GM12878 (cell line): ENCODE results near the gene LRRC74B. TPM values are rescaled to one million over a fixed set of nuclear protein-coding genes. Genes with fewer than 3 reads are reported as not detected.

Experiments used
- ATAC-seq: fragments of 200-7000 bp; cut with Tn5 transposase; 3 replicates; pipeline ENCODE4 v1.9.1; 2020; ENCODE audit warnings: mild to moderate bottlenecking, moderate library complexity
- BruUV-seq: library from RNA; stranded (reverse); fragments of 400-500 nt; replicated peaks from 2 replicates; lab custom pipeline; 2021; lab: Mats Ljungman, UMichigan
- CTCF ChIA-PET: fragments of 300-600 bp; sonication (Branson Sonifier 250); formaldehyde crosslinking; extraction: SDS; loops from one replicate; lab custom pipeline; 2021; ENCODE audit warnings: inconsistent platforms; lab: Yijun Ruan, JAX
- POLR2A ChIA-PET: fragments of 350-600 bp; formaldehyde crosslinking; extraction: SDS; loops from one replicate; lab custom pipeline; 2021; ENCODE audit warnings: inconsistent platforms; lab: Charles Lee
- RAD21 ChIA-PET: fragments of 300-600 bp; sonication (Branson Sonifier 250); formaldehyde crosslinking; loops from one replicate; lab custom pipeline; 2023; ENCODE audit warnings: antibody characterized with exemption; ENCODE audit not compliant: unreplicated experiment; lab: Charles Lee
- SMC1A ChIA-PET: fragments of 300-600 bp; sonication (Branson Sonifier 250); formaldehyde crosslinking; loops from one replicate; lab custom pipeline; 2023; ENCODE audit not compliant: unreplicated experiment, uncharacterized antibody; lab: Charles Lee
- DNase-seq: peaks from one replicate; pipeline ENCODE4 v3.0.0-alpha.2; 2011; ENCODE audit warnings: low read depth, low spot score
- FAIRE-seq: peaks from 3 replicates; lab custom pipeline; 2011; peaks lifted over from hg19 to GRCh38; lab: Jason Lieb, UNC
- H2AFZ ChIP-seq: 2 replicates; pipeline ENCODE4 v1.6.0; 2011; ENCODE audit warnings: low read depth, low read length, control low read depth; ENCODE audit not compliant: control insufficient read depth
- H3K27ac ChIP-seq: 2 replicates; pipeline ENCODE4 v1.5.1; 2011; ENCODE audit warnings: control low read depth; ENCODE audit not compliant: control insufficient read depth, insufficient read depth
- H3K27me3 ChIP-seq, 2 experiments: replicated peaks in 1 of 2; 2 replicates each; pipeline versions ENCODE4 v1.6.0 to v1.6.1; 2011; ENCODE audit warnings: low read length in 1 of 2; ENCODE audit not compliant: control insufficient read depth in 2 of 2, insufficient read depth in 2 of 2
- H3K36me3 ChIP-seq, 2 experiments: 2 replicates each; pipeline ENCODE4 v1.5.1; 2011; ENCODE audit warnings: low read length in 1 of 2; ENCODE audit not compliant: control insufficient read depth in 2 of 2, insufficient read depth in 2 of 2
- H3K4me1 ChIP-seq: 2 replicates; pipeline ENCODE4 v1.6.1; 2011; ENCODE audit warnings: mild to moderate bottlenecking, low read length, moderate library complexity, mixed read lengths; ENCODE audit not compliant: control insufficient read depth, insufficient read depth
- H3K4me2 ChIP-seq: 2 replicates; pipeline ENCODE4 v1.6.0; 2011; ENCODE audit warnings: control low read depth; ENCODE audit not compliant: control insufficient read depth, insufficient read depth
- H3K4me3 ChIP-seq: fragments of 200-600 bp; sonication (generic); 2 replicates; pipeline ENCODE4 v1.5.1; 2016
- H3K79me2 ChIP-seq: 2 replicates; pipeline ENCODE4 v1.6.0; 2011; ENCODE audit warnings: low read length; ENCODE audit not compliant: control insufficient read depth, insufficient read depth
- H3K9ac ChIP-seq: 2 replicates; pipeline ENCODE4 v1.8.0; 2011; ENCODE audit warnings: low read length, control low read depth, mixed read lengths; ENCODE audit not compliant: control insufficient read depth, insufficient read depth
- H3K9me3 ChIP-seq: replicated peaks from 3 replicates; pipeline ENCODE4 v1.5.1; 2011; ENCODE audit warnings: mild to moderate bottlenecking, low read length; ENCODE audit not compliant: control insufficient read depth, insufficient read depth
- H4K20me1 ChIP-seq: 2 replicates; pipeline ENCODE4 v1.6.0; 2011; ENCODE audit not compliant: control insufficient read depth, insufficient read depth
- BMI1 ChIP-seq: fragments of 450-650 bp; IDR thresholded peaks from 2 replicates; pipeline ENCODE4 v1.6.1; 2016; ENCODE audit warnings: mild to moderate bottlenecking, moderate library complexity, borderline replicate concordance
- CBFB ChIP-seq: IDR thresholded peaks from 2 replicates; pipeline ENCODE4 v1.6.1; 2016; ENCODE audit warnings: antibody characterized with exemption, low read depth
- CHD1 ChIP-seq: IDR thresholded peaks from 2 replicates; pipeline ENCODE4 v1.6.1; 2012; ENCODE audit warnings: low read depth, low read length, improper control_type of control experiment
- HDAC6 ChIP-seq: fragments of 200-600 bp; sonication (generic); IDR thresholded peaks from one replicate; pipeline ENCODE4 v1.8.0; 2017; ENCODE audit warnings: antibody characterized with exemption; ENCODE audit not compliant: unreplicated experiment
- HDGF ChIP-seq: fragments of 450-650 bp; IDR thresholded peaks from 2 replicates; pipeline ENCODE4 v1.6.1; 2016; ENCODE audit warnings: antibody characterized with exemption
- MTA2 ChIP-seq: fragments of 450-650 bp; IDR thresholded peaks from 2 replicates; pipeline ENCODE4 v1.6.1; 2016; ENCODE audit warnings: low read depth, mild to moderate bottlenecking, moderate library complexity
- MYC ChIP-seq: IDR thresholded peaks from 2 replicates; pipeline ENCODE4 v1.6.1; 2011; ENCODE audit warnings: mild to moderate bottlenecking, low read length, moderate library complexity, inconsistent platforms; ENCODE audit not compliant: insufficient read depth, insufficient replicate concordance, insufficient read length, severe bottlenecking
- NBN ChIP-seq: fragments of 450-650 bp; IDR thresholded peaks from 2 replicates; pipeline ENCODE4 v1.6.1; 2016
- PAX5 ChIP-seq: IDR thresholded peaks from 2 replicates; pipeline ENCODE4 v1.6.1; 2011; ENCODE audit warnings: low read depth, low read length, borderline replicate concordance
- PAX8 ChIP-seq: fragments of 450-650 bp; IDR thresholded peaks from 2 replicates; pipeline ENCODE4 v1.6.1; 2017; ENCODE audit warnings: mild to moderate bottlenecking, moderate library complexity
- RELA ChIP-seq: fragments of 450-650 bp; IDR thresholded peaks from 2 replicates; pipeline ENCODE4 v1.8.0; 2014; ENCODE audit warnings: borderline replicate concordance; ENCODE audit not compliant: partially characterized antibody
- RUNX3 ChIP-seq: IDR thresholded peaks from 2 replicates; pipeline ENCODE4 v1.6.1; 2012; ENCODE audit warnings: low read length, inconsistent platforms
- SMAD1 ChIP-seq: fragments of 450-650 bp; IDR thresholded peaks from 2 replicates; pipeline ENCODE4 v1.6.1; 2018; ENCODE audit warnings: mild to moderate bottlenecking, low read depth; ENCODE audit not compliant: partially characterized antibody
- YY1 ChIP-seq: IDR thresholded peaks from 2 replicates; pipeline ENCODE4 v1.6.1; 2011; ENCODE audit warnings: low read depth, mild to moderate bottlenecking, low read length
- ZNF274 ChIP-seq: IDR thresholded peaks from one replicate; pipeline ENCODE4 v1.8.0; 2011; ENCODE audit not compliant: insufficient read length, insufficient read depth
- WGBS: methylation state at CpG from one replicate; pipeline ENCODE4 v1.1.6; 2016; ENCODE audit warnings: low lambda C conversion rate; ENCODE audit not compliant: insufficient replicate concordance, insufficient coverage; ENCODE audit errors: missing lambda C conversion rate; 5-methylcytosine and 5-hydroxymethylcytosine counted together
- in situ Hi-C: fragments of 300-500 bp; cut with MboI; formaldehyde crosslinking; loops from 9 replicates; pipeline ENCODE4 v1.14.3; 2018; ENCODE audit warnings: mixed read lengths
- intact Hi-C: fragments of 100-400 bp; cut with micrococcal nuclease; formaldehyde crosslinking; loops from one replicate; pipeline ENCODE4 v1.14.2; 2022; ENCODE audit not compliant: unreplicated experiment
- polyA plus RNA-seq, 11 experiments: library from polyadenylated mRNA; depleted of rRNA in 4 of 11; unstranded in 6 of 11; stranded (reverse) in 5 of 11; fragments of >200 nt; fragmentation: Nextera tagmentation in 4 of 11; fragmentation: Illumina TruSeq in 1 of 11; extraction: Ambion mirVana in 4 of 11; extraction: Trizol in 1 of 11; gene quantifications; 1 replicate in 1 of 11; 2 replicates in 10 of 11; pipeline versions ENCODE4 v1.2.1 to v1.2.3, GENCODE V29; 2011 to 2016; ENCODE audit warnings: inconsistent platforms in 2 of 11, missing spikeins in 2 of 11, low read depth in 1 of 11
- total RNA-seq, 4 experiments: library from RNA; depleted of rRNA in 3 of 4; stranded (reverse); fragments of >200 nt in 3 of 4; fragmentation: Illumina TruSeq in 1 of 4; extraction: Trizol in 1 of 4; gene quantifications; 2 replicates each; pipeline versions ENCODE4 v1.2.1 to v1.2.3, GENCODE V29; 2013 to 2021
- TF ChIP-seq, protein P1 (sequence below): fragments of 450-650 bp; IDR thresholded peaks from 2 replicates; pipeline ENCODE4 v1.6.1; 2018; ENCODE audit warnings: mild to moderate bottlenecking, low read depth, moderate library complexity; ENCODE audit not compliant: partially characterized antibody
- TF ChIP-seq, protein P2 (sequence below): fragments of 450-650 bp; IDR thresholded peaks from 2 replicates; pipeline ENCODE4 v1.6.1; 2017; ENCODE audit warnings: borderline replicate concordance

LRRC74B gene
- total and polyA plus RNA-seq, 10 of the 15 experiments (the other 5 are each of a cell fraction or from before 2014, with no cell fraction given): not detected

DNA sequence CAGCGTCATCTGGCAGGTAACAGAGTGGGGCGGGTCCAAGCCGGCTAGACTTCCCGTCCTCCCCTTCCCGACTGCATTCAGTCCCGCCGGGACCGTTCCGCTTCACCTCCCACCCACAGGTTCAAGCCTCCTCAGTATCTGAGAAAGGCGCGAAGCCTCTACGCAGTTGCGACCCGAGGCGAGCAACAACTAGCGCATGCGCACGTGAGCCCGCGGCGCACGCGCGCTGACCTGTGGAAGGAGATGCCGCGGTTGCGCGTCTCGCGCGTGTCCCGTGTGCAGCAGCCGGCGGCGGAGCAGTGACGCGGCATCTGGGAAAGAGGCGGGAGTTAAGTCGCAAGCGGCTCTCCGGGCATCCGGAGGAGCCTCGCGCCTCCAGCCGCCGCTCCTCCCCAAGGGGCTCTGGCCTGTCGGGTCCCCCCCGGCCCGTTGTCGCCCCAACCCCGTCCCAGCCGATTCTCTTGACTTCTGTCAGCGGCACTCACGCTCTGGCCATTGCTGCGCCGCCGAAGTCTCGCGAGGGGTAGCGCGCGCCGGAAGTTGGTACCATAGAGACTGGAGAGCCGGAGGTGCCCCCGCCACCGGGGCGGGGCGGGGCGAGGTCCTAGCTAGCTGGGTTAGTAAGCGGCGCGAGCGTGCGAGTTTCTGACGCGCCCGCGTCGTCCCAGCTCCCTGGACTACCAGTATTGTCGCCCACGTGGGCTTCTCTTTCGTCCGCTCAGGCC lies 44.0 kb upstream of the LRRC74B start, which contains the start of gene THAP7:
Gene THAP7 (minus strand): TSS at position 518 of the 725 bp plus-strand sequence. CDS start 207 bp downstream, at position 311.
- ChIA-PET CTCF (interaction anchor here (1.0 to 2.3 kb wide), 6 partner anchors 19 to 116 kb away, joined by 3 to 11 read pairs (median 8); partner anchors contain the start of gene LZTR1), RAD21 (interaction anchor here (0.7 to 1.5 kb wide), 3 partner anchors 20 to 253 kb away, joined by 3 to 4 read pairs (median 4); partner anchors contain the start of gene LZTR1), POLR2A (interaction anchor here (1.0 to 2.0 kb wide), 3 partner anchors 11 to 81 kb away, joined by 3 to 9 read pairs (median 4); partner anchors contain the start of gene LZTR1), SMC1A (interaction anchor here (1.4 kb wide), 1 partner anchor 22 kb away, joined by 4 read pairs; no protein-coding TSS in a partner anchor)
- peak within 1 kb of the TSS; percentile 98 for H3K4me2 ChIP-seq
- peaks cover 0 to 4% of the 10 kb centered on the region in 2 experiments; a peak in 1 of 4 replicates for H3K36me3 ChIP-seq
- peak within 1 kb of the TSS; percentile 80 for H3K4me3 ChIP-seq
- peaks cover 5% of the 10 kb centered on the region for H3K4me1 ChIP-seq
- under 1% methylated on average over 70 of the region's 83 CpGs for whole genome bisulfite sequencing
- H3K9me3 ChIP-seq: no peaks in the 10 kb centered on the region
- H4K20me1 ChIP-seq: no peaks in the 10 kb centered on the region
- intact Hi-C loops: loop anchor here (1.0 kb wide), 1 partner anchor 84 kb away; the partner anchor contains the start of gene CRKL
- in situ Hi-C loops: no loop called here
- peak within 1 kb of the TSS; percentile 93 for H2AFZ ChIP-seq
- TSS peak; percentile 88 for BruUV-seq
- peak within 1 kb of the TSS; percentile 96 for H3K27ac ChIP-seq
- peak; percentile 97 for FAIRE-seq
- DNase-seq: peak; percentile 91
- H3K79me2 ChIP-seq: peaks cover 21% of the 10 kb centered on the region
- H3K9ac ChIP-seq: peak within 1 kb of the TSS; percentile 91
- peak; percentile 95 for ATAC-seq
- no peaks in the 10 kb centered on the region for H3K27me3 ChIP-seq
- TF ChIP-seq RUNX3 (peak; percentile 51; the same call in 1 of the 2 replicates), CHD1 (no peak), BMI1 (no peak), NBN (peak; percentile 47), SMAD1 (no peak), HDAC6 (no peak), MYC (peak; percentile 90), ZNF274 (no peak), PAX5 (peak; percentile 96), HDGF (0 out of 2 replicates have a peak, but pooled peaks have one; percentile 72), RELA (peak; percentile 34), MTA2 (no peak), YY1 (peak; percentile 90), CBFB (peak; percentile 37; the same call in 1 of the 2 replicates), PAX8 (peak; percentile 34; the same call in 1 of the 2 replicates)
- TF ChIP-seq, protein P1, sequence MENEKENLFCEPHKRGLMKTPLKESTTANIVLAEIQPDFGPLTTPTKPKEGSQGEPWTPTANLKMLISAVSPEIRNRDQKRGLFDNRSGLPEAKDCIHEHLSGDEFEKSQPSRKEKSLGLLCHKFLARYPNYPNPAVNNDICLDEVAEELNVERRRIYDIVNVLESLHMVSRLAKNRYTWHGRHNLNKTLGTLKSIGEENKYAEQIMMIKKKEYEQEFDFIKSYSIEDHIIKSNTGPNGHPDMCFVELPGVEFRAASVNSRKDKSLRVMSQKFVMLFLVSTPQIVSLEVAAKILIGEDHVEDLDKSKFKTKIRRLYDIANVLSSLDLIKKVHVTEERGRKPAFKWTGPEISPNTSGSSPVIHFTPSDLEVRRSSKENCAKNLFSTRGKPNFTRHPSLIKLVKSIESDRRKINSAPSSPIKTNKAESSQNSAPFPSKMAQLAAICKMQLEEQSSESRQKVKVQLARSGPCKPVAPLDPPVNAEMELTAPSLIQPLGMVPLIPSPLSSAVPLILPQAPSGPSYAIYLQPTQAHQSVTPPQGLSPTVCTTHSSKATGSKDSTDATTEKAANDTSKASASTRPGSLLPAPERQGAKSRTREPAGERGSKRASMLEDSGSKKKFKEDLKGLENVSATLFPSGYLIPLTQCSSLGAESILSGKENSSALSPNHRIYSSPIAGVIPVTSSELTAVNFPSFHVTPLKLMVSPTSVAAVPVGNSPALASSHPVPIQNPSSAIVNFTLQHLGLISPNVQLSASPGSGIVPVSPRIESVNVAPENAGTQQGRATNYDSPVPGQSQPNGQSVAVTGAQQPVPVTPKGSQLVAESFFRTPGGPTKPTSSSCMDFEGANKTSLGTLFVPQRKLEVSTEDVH: no peak
- TF ChIP-seq, protein P2, sequence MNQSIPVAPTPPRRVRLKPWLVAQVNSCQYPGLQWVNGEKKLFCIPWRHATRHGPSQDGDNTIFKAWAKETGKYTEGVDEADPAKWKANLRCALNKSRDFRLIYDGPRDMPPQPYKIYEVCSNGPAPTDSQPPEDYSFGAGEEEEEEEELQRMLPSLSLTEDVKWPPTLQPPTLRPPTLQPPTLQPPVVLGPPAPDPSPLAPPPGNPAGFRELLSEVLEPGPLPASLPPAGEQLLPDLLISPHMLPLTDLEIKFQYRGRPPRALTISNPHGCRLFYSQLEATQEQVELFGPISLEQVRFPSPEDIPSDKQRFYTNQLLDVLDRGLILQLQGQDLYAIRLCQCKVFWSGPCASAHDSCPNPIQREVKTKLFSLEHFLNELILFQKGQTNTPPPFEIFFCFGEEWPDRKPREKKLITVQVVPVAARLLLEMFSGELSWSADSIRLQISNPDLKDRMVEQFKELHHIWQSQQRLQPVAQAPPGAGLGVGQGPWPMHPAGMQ: peak; percentile 63; the same call in 1 of the 2 replicates
